HG03280 (cell line): Measurements from ENCODE around the gene USP20.
A peak's percentile ranks its signal among the peaks of the same experiment; 100 is the strongest.

Experiments used
- ATAC-seq: cut with Tn5 transposase; IDR thresholded peaks from one replicate; pipeline ENCODE4 v1.9.1; 2021; ENCODE audit warnings: mild to moderate bottlenecking, moderate library complexity; ENCODE audit not compliant: unreplicated experiment

USP20 gene

GRCh38 chr9:129871046-129871445 is 35.8 kb downstream of the USP20 start:
- ATAC-seq: no peak

GRCh38 chr9:129873563-129874190 is 38.4 kb downstream of the USP20 start:
- no peak for ATAC-seq

GRCh38 chr9:129874261-129875101 is 39.2 kb downstream of the USP20 start:
- no peak for ATAC-seq

- no peak for ATAC-seq
Measured at GRCh38 chr9:129875181-129875611, 39.9 kb downstream of the USP20 start.

GRCh38 chr9:129875687-129876395 is 40.6 kb downstream of the USP20 start:
- ATAC-seq: no peak

- no peak for ATAC-seq
Measured at GRCh38 chr9:129876815-129877214, 41.6 kb downstream of the USP20 start.

- ATAC-seq: no peak
Measured at GRCh38 chr9:129878291-129878690, 43.0 kb downstream of the USP20 start.

GRCh38 chr9:129879103-129879699 is 43.9 kb downstream of the USP20 start:
- no peak for ATAC-seq

GRCh38 chr9:129879991-129880653 is 44.9 kb downstream of the USP20 start:
- ATAC-seq: no peak

GRCh38 chr9:129880654-129881546 is 45.6 kb downstream of the USP20 start:
- no peak for ATAC-seq

- ATAC-seq: no peak
Measured at GRCh38 chr9:129881547-129882324, 46.5 kb downstream of the USP20 start.

- peak; percentile 49 for ATAC-seq
Measured at GRCh38 chr9:129884220-129885017, 49.2 kb downstream of the USP20 start.

- no peak for ATAC-seq
Measured at GRCh38 chr9:129885018-129885669, 49.9 kb downstream of the USP20 start.

- peak; percentile 33 for ATAC-seq
Measured at GRCh38 chr9:129885670-129886106, 50.4 kb downstream of the USP20 start.

- ATAC-seq: no peak
Measured at GRCh38 chr9:129886226-129887174, 51.2 kb downstream of the USP20 start.
